IPS DF 4.7 (cell line): Measurements from ENCODE around the gene SPDYC.

Experiments used
- DNase-seq: peaks from one replicate; pipeline ENCODE4 v3.0.0-alpha.2; 2013; ENCODE audit warnings: low spot score; ENCODE audit errors: extremely low read depth

Gene SPDYC

GRCh38 chr11:65170058-65170534 is at the start of gene SPDYC:
SPDYC (plus strand) TSS chr11:65170233; CDS start chr11:65171358, 1,125 bp downstream.
- no peak for DNase-seq

- DNase-seq: no peak
These were observed 49.2 kb upstream of the SPDYC start for GRCh38 chr11:65120831-65121230.

GRCh38 chr11:65121447-65121864 is 48.6 kb upstream of the SPDYC start:
- no peak for DNase-seq

- DNase-seq: no peak
These were observed 48.0 kb upstream of the SPDYC start, which contains the start of the genes FAU and MRPL49 for GRCh38 chr11:65121865-65122696. FAU (minus strand) TSS chr11:65122134; CDS start chr11:65121813, 321 bp downstream. MRPL49 (plus strand) TSS chr11:65122321; CDS start chr11:65122347, 26 bp downstream.

- no peak for DNase-seq
These were observed 45.4 kb upstream of the SPDYC start for GRCh38 chr11:65124480-65125196.

- DNase-seq: no peak
These were observed 44.6 kb upstream of the SPDYC start for GRCh38 chr11:65125197-65126056.

GRCh38 chr11:65126624-65127274 is 43.3 kb upstream of the SPDYC start:
- no peak for DNase-seq

GRCh38 chr11:65127473-65128181 is 42.4 kb upstream of the SPDYC start:
- DNase-seq: no peak

- DNase-seq: no peak
These were observed 41.6 kb upstream of the SPDYC start for GRCh38 chr11:65128182-65129145.

- DNase-seq: no peak
These were observed 40.2 kb upstream of the SPDYC start for GRCh38 chr11:65129649-65130441.

- DNase-seq: no peak
These were observed 39.2 kb upstream of the SPDYC start for GRCh38 chr11:65130631-65131416.

- DNase-seq: no peak
These were observed 38.6 kb upstream of the SPDYC start for GRCh38 chr11:65131417-65131776.

GRCh38 chr11:65131895-65132237 is 38.2 kb upstream of the SPDYC start:
- DNase-seq: no peak

- no peak for DNase-seq
These were observed 37.6 kb upstream of the SPDYC start for GRCh38 chr11:65132238-65132987.

GRCh38 chr11:65132988-65133700 is 36.9 kb upstream of the SPDYC start:
- DNase-seq: no peak

- no peak for DNase-seq
These were observed 36.3 kb upstream of the SPDYC start for GRCh38 chr11:65133724-65134123.
